Measurements from ENCODE around the gene PIGL.
"Not testable (repeated sequence)": the region's sequence is repeated elsewhere in the genome, so short reads cannot be mapped to it uniquely, and the experiment has no call there.

The PIGL gene

GRCh38 chr17:16287563-16288027 lies 70.6 kb downstream of the PIGL start:
- Histone ChIP-seq H3K27ac (peak overlapping the region; percentile 82), H3K9ac (ENCODE audit: insufficient read length) (peak overlapping the region; percentile 51), H3K4me3 (peak overlapping the region; percentile 62), H3K36me3 (ENCODE audit: insufficient read depth, low read length) (no peaks in the 10 kb centered on the region), H3K9me3 (ENCODE audit: low read depth, low read length) (no peaks in the 10 kb centered on the region)
- TF ChIP-seq EZH2 (IDR thresholded peaks at IDR 0.05) = no peak
- no peak for TF ChIP-seq POLR2AphosphoS5 (IDR thresholded peaks at IDR 0.05; ENCODE audit: borderline replicate concordance, low read depth, low read length)
- DNase-seq (ENCODE audit: low read depth, low spot score) = no peak

- TF ChIP-seq EZH2 (IDR thresholded peaks at IDR 0.05) (no peak), FOXP2 (optimal IDR thresholded peaks at IDR 0.05; ENCODE audit: control extremely low read depth, extremely low read length, insufficient read depth) (no peak), POLR2AphosphoS5 (IDR thresholded peaks at IDR 0.05; ENCODE audit: borderline replicate concordance, low read depth, low read length) (no peak)
- H3K27ac ChIP-seq = no peak overlapping the region
- no peak overlapping the region for H3K4me3 ChIP-seq
- no peaks in the 10 kb centered on the region for H3K36me3 ChIP-seq (ENCODE audit: insufficient read depth, low read length)
- no peak overlapping the region for H3K9ac ChIP-seq (ENCODE audit: insufficient read length)
- H3K9me3 ChIP-seq (ENCODE audit: low read depth, low read length) = no peaks in the 10 kb centered on the region
- no peak for DNase-seq (ENCODE audit: low read depth, low spot score)
Observed at GRCh38 chr17:16288860-16289571, 72.0 kb downstream of the PIGL start.

- no peak overlapping the region for H3K27ac ChIP-seq
- DNase-seq (ENCODE audit: low read depth, low spot score) = no peak
- H3K9me3 ChIP-seq (ENCODE audit: low read depth, low read length) = no peaks in the 10 kb centered on the region
- no peaks in the 10 kb centered on the region for H3K36me3 ChIP-seq (ENCODE audit: insufficient read depth, low read length)
- H3K9ac ChIP-seq (ENCODE audit: insufficient read length) = no peak overlapping the region
- H3K4me3 ChIP-seq = no peak overlapping the region
- TF ChIP-seq POLR2AphosphoS5 (IDR thresholded peaks at IDR 0.05; ENCODE audit: borderline replicate concordance, low read depth, low read length) = no peak
- no peak for TF ChIP-seq FOXP2 (optimal IDR thresholded peaks at IDR 0.05; ENCODE audit: control extremely low read depth, extremely low read length, insufficient read depth)
- no peak for TF ChIP-seq EZH2 (IDR thresholded peaks at IDR 0.05)
Observed at GRCh38 chr17:16293931-16294330, 76.9 kb downstream of the PIGL start.

- Histone ChIP-seq H3K4me3 (no peak overlapping the region), H3K9ac (ENCODE audit: insufficient read length) (no peak overlapping the region), H3K27ac (no peak overlapping the region)
Observed at GRCh38 chr17:16294560-16294959, 77.5 kb downstream of the PIGL start.

GRCh38 chr17:16296072-16296471 lies 79.1 kb downstream of the PIGL start:
- H3K27ac ChIP-seq; H3K9ac ChIP-seq (ENCODE audit: insufficient read length); H3K9me3 ChIP-seq (ENCODE audit: low read depth, low read length); DNase-seq (ENCODE audit: low read depth, low spot score); H3K36me3 ChIP-seq (ENCODE audit: insufficient read depth, low read length); H3K4me3 ChIP-seq: not testable (repeated sequence)

More at GRCh38 chr17:16294560-16294959, 77.5 kb downstream of the PIGL start:
- TF ChIP-seq EZH2 (IDR thresholded peaks at IDR 0.05) (no peak), POLR2AphosphoS5 (IDR thresholded peaks at IDR 0.05; ENCODE audit: borderline replicate concordance, low read depth, low read length) (no peak), FOXP2 (optimal IDR thresholded peaks at IDR 0.05; ENCODE audit: control extremely low read depth, extremely low read length, insufficient read depth) (no peak)
- H3K36me3 ChIP-seq (ENCODE audit: insufficient read depth, low read length) = no peaks in the 10 kb centered on the region
- no peak for DNase-seq (ENCODE audit: low read depth, low spot score)
- H3K9me3 ChIP-seq (ENCODE audit: low read depth, low read length) = no peaks in the 10 kb centered on the region

- TF ChIP-seq EZH2 (IDR thresholded peaks at IDR 0.05) = no peak
- no peak for TF ChIP-seq FOXP2 (optimal IDR thresholded peaks at IDR 0.05; ENCODE audit: control extremely low read depth, extremely low read length, insufficient read depth)
- no peak for TF ChIP-seq POLR2AphosphoS5 (IDR thresholded peaks at IDR 0.05; ENCODE audit: borderline replicate concordance, low read depth, low read length)
- no peak overlapping the region for H3K9ac ChIP-seq (ENCODE audit: insufficient read length)
- no peak for DNase-seq (ENCODE audit: low read depth, low spot score)
- no peaks in the 10 kb centered on the region for H3K9me3 ChIP-seq (ENCODE audit: low read depth, low read length)
- no peak overlapping the region for H3K4me3 ChIP-seq
- no peaks in the 10 kb centered on the region; the same call in 1 of the 2 replicates for H3K36me3 ChIP-seq (ENCODE audit: insufficient read depth, low read length)
- H3K27ac ChIP-seq = no peak overlapping the region
Observed at GRCh38 chr17:16297367-16298139, 80.5 kb downstream of the PIGL start.

GRCh38 chr17:16298140-16298662 lies 81.2 kb downstream of the PIGL start:
- Histone ChIP-seq H3K9ac (ENCODE audit: insufficient read length) (no peak overlapping the region), H3K27ac (no peak overlapping the region), H3K36me3 (ENCODE audit: insufficient read depth, low read length) (no peaks in the 10 kb centered on the region; the same call in 1 of the 2 replicates), H3K9me3 (ENCODE audit: low read depth, low read length) (no peaks in the 10 kb centered on the region), H3K4me3 (no peak overlapping the region)
- DNase-seq (ENCODE audit: low read depth, low spot score) = no peak
- TF ChIP-seq POLR2AphosphoS5 (IDR thresholded peaks at IDR 0.05; ENCODE audit: borderline replicate concordance, low read depth, low read length) (no peak), EZH2 (IDR thresholded peaks at IDR 0.05) (no peak), FOXP2 (optimal IDR thresholded peaks at IDR 0.05; ENCODE audit: control extremely low read depth, extremely low read length, insufficient read depth) (no peak)

- no peak overlapping the region for H3K9ac ChIP-seq (ENCODE audit: insufficient read length)
- H3K27ac ChIP-seq = no peak overlapping the region
- H3K4me3 ChIP-seq = no peak overlapping the region
- no peak for TF ChIP-seq EZH2 (IDR thresholded peaks at IDR 0.05)
- no peak for TF ChIP-seq POLR2AphosphoS5 (IDR thresholded peaks at IDR 0.05; ENCODE audit: borderline replicate concordance, low read depth, low read length)
- no peak for TF ChIP-seq FOXP2 (optimal IDR thresholded peaks at IDR 0.05; ENCODE audit: control extremely low read depth, extremely low read length, insufficient read depth)
- H3K9me3 ChIP-seq (ENCODE audit: low read depth, low read length) = no peaks in the 10 kb centered on the region
- H3K36me3 ChIP-seq (ENCODE audit: insufficient read depth, low read length) = no peaks in the 10 kb centered on the region; the same call in 1 of the 2 replicates
- no peak for DNase-seq (ENCODE audit: low read depth, low spot score)
Observed at GRCh38 chr17:16300554-16300953, 83.5 kb downstream of the PIGL start.
